Endothelial cell of umbilical vein (primary cell): Measurements from ENCODE around the gene MYPN.

ENCODE experiments used
- CTCF ChIP-seq, 2 donors: IDR thresholded peaks; 1 replicate in 1 of 2; 2 replicates in 1 of 2; pipeline ENCODE4 v1.5.1; 2011; ENCODE audit warnings: low read length in 2 of 2, mild to moderate bottlenecking in 2 of 2, moderate library complexity in 2 of 2, control low read depth in 1 of 2, inconsistent platforms in 1 of 2, low read depth in 1 of 2; ENCODE audit not compliant: insufficient read depth in 1 of 2; ENCODE audit errors: extremely low read depth in 1 of 2
- EZH2 ChIP-seq: IDR thresholded peaks from 2 replicates; pipeline ENCODE4 v1.6.1; 2012; ENCODE audit warnings: borderline replicate concordance, low read depth, mild to moderate bottlenecking, moderate library complexity, low read length, inconsistent platforms; ENCODE audit not compliant: severe bottlenecking
- GATA2 ChIP-seq: IDR thresholded peaks from 2 replicates; pipeline ENCODE4 v1.7.0; 2011; ENCODE audit warnings: low read depth, mild to moderate bottlenecking, moderate library complexity, mixed read lengths, low read length; ENCODE audit not compliant: insufficient read length, insufficient read depth
- JUN ChIP-seq: IDR thresholded peaks from 2 replicates; pipeline ENCODE4 v1.6.1; 2011; ENCODE audit warnings: borderline replicate concordance, low read depth; ENCODE audit not compliant: insufficient read length, insufficient read depth
- MAX ChIP-seq: IDR thresholded peaks from 2 replicates; pipeline ENCODE4 v1.6.1; 2011; ENCODE audit not compliant: insufficient read depth, insufficient read length
- MYC ChIP-seq: IDR thresholded peaks from one replicate; pipeline ENCODE4 v1.6.1; 2011; ENCODE audit warnings: mild to moderate bottlenecking, low read depth, low read length
- POLR2A ChIP-seq: IDR thresholded peaks from 2 replicates; pipeline ENCODE4 v1.6.1; 2012; ENCODE audit warnings: low read depth, mild to moderate bottlenecking, control low read depth, low read length
- POLR2AphosphoS5 ChIP-seq: IDR thresholded peaks from 2 replicates; pipeline ENCODE4 v1.6.1; 2012; ENCODE audit warnings: low read depth, mild to moderate bottlenecking, control low read depth, low read length, moderate library complexity; ENCODE audit not compliant: insufficient read depth

- TF ChIP-seq POLR2A = no peak
- TF ChIP-seq CTCF (IDR thresholded peaks at IDR 0.05; ENCODE audit: extremely low read depth in 1 of 2, insufficient read depth in 1 of 2, low read depth in 1 of 2, low read length in 2 of 2) = no peak
- TF ChIP-seq POLR2AphosphoS5 = no peak
- TF ChIP-seq MAX = no peak
- TF ChIP-seq EZH2 = no peak
- no peak for TF ChIP-seq MYC
- TF ChIP-seq GATA2 = no peak
- no peak for TF ChIP-seq JUN
Measured at GRCh38 chr10:68249297-68249696, 140.0 kb downstream of the MYPN start.
